DMS153 treated with DMSO at 0.1 percent for 48 hours (cell line): ENCODE results near the gene CPVL.

ENCODE experiments used
- DNase-seq: peaks from one replicate; lab custom pipeline; 2025; ENCODE audit not compliant: unreplicated experiment; lab: John Stamatoyannopoulos, UW

The CPVL gene

GRCh38 chr7:29146057-29146706 is at the start of gene CPVL:
Gene CPVL (minus strand): TSS chr7:29146537. CDS start chr7:29121061, 25,476 bp downstream.
- DNase-seq: no peak

GRCh38 chr7:29194594-29195427 is 48.5 kb upstream of the CPVL start, which contains the start of gene CHN2:
Gene CHN2 (plus strand): TSS chr7:29194775.
- peak; percentile 83 for DNase-seq

DNA sequence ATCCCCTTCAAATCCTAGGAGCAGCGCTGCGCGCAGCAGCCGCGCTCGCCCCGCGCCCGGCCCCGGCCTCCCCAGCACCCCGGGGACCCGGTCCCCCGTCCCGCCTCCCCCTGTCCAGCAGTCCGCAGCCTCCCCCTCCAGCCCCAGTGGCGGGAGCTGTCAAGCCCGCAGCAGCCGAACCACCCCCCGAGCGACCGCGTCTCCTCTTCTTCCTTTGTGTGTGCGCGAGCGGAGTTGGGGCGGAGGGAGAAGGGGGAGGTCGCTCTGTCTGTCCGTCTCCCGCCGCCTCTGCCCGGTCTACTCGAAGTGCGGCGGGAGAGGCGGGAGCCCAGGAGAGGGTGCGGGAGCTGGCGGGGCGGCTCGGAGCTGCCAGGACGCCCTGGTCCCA is 47.9 kb upstream of the CPVL start:
- no peak for DNase-seq

DNA sequence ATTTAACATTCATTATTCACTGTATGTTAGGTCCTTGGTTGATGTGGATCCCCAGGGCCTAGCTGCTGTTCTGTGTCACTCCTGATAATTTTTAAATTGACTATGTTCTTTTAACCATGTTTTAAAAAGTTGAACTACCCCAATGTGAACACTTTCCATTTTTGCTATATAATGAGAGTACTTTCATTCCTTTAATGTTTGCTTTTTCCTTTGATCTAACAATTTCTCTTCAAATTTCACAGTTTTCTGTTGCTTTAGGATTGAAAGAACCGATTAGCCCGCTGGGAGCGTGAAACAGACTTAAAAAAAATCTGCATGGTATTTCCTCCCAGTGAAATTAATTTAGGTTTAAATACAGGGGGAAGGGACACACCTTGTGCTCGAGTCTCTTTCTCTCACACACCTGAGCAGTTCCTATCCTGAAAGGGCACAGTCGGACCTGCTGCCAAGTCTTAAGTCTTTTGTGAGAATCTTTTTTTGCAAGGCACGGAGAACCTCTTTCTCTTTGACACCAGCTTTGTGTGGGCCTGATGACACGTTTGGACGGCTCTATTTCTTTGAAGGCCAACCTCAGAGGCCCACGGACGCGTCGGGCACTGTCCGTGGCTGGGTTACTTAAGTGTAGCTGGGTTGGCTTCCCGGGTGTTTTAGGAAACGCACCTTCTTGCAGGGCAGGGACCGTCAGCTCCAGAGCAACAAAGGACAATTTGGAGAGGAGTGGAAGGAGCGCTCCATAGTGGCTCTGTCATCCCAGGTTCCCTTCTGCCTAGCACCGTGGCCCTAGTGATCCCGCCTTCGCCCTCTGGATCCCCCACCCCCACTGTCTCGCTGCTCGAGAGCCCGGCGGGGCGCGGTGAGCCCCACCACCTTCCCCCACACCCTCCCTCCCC is 47.2 kb upstream of the CPVL start:
- peak; percentile 37 for DNase-seq

- DNase-seq: no peak
These were observed 46.5 kb upstream of the CPVL start for GRCh38 chr7:29192811-29193210.

- no peak for DNase-seq
These were observed 46.0 kb upstream of the CPVL start for GRCh38 chr7:29192323-29192722.

GRCh38 chr7:29190349-29191045 is 44.2 kb upstream of the CPVL start:
- peak; percentile 75 for DNase-seq

DNA sequence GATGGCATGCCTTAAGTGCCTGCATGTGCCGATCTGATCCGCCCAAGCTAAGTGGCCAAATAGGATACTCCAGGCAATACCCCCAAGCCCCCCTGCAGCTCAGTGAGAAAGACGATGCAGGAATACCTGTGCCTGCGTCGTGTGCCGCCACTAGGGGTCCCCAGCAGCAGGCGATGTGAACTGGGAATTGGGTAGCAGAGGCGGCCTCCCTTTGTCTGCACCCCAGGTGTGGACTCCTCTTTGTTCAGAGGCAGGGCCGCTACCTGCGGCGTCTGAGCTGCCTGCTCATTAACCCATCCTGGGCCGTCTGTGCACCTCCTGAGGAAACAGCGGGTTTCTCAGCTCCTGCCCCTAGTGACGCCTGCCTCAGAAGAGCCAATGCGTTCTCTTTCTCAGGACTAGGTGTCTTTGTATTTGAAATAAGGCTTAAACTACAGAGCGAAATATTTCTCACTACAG is 43.4 kb upstream of the CPVL start:
- DNase-seq: peak; percentile 93

- DNase-seq: no peak
These were observed 39.3 kb upstream of the CPVL start for GRCh38 chr7:29185613-29186012.

- no peak for DNase-seq
These were observed 38.3 kb upstream of the CPVL start for GRCh38 chr7:29184599-29184998.

- DNase-seq: no peak
These were observed 32.8 kb upstream of the CPVL start for GRCh38 chr7:29179115-29179514.

- DNase-seq: no peak
These were observed 31.7 kb upstream of the CPVL start for GRCh38 chr7:29177963-29178600.

DNA sequence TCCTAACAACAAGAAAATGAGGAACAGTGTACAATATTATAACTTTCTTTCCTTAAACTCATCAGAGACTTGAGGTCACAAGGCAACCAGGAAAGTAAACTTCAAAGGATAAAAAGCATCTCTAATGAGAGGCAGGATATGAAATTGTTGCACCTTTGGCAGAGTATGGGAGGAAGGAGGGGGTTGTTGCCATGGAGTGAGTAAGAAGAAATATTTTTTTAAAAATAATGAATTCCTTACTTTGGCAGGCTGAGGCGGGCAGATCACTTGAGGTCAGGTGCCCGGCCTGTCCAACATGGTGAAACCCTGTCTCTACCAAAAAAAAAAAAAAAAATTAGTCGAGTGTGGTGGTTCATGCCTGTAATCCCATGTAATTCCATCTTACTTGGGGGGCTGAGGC is 27.1 kb upstream of the CPVL start:
- DNase-seq: no peak

GRCh38 chr7:29170781-29171180 is 24.4 kb upstream of the CPVL start:
- no peak for DNase-seq

DNA sequence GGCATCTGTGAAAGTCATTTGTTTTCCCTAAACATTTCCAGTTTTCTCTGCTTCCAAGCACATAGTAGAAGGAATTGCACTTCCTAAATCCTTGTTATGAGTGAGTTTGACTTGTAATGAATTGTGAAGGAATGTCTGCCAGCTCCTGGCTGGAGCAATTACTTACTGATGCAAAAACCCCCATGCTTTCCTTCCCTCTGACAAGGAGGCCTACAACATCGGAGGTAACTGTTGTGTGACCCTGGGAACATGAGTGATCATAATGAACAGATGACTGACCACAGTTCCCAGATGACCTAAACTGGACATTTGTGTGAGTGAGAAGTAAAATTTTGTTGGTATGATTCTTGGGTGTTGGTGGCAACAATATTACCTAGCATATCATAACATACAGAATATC is 21.4 kb upstream of the CPVL start:
- no peak for DNase-seq

DNA sequence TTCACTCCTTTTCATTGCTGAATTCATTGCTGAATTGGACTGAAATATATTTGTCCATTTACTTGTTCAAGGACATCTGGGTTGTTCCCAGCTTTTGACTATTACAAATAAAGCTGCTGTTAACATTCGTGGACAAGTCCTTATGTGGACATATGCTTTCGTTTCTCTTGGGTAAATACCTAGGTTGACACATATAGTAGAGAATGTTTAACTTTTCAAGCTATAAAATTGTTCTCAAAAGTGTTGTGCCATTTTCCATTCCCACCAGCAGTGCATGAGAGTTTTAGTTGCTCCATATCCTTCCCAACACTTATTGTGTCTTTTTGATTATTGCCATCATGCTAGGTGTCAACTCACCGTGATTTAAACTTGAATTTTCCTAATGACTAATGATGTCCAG is 17.5 kb upstream of the CPVL start:
- DNase-seq: no peak

GRCh38 chr7:29162577-29162976 is 16.2 kb upstream of the CPVL start:
- no peak for DNase-seq

DNA sequence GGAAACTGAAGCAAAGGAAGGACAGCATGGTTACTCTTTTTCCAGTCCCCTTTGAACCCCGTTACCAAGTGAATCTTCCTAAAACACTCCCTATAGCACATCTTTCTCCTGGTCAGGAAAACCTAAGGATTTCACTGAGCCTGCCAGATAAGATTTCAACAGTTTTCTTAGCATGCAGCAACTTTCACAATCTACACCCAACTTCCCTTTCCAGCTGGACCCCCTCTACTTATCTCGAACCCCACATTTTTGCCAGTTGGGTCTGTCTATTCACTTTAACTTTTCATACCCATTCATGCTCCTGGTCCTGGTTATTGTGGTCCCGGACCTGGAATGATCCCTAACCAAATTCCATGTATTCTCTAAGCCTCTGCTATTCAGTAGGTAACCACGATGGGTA is 14.9 kb upstream of the CPVL start:
- no peak for DNase-seq

GRCh38 chr7:29160080-29160479 is 13.7 kb upstream of the CPVL start:
- no peak for DNase-seq

GRCh38 chr7:29158795-29159423 is 12.6 kb upstream of the CPVL start:
- no peak for DNase-seq
